CD4-positive, alpha-beta T cell treated with Interleukin-6 at 100 ng/mL for 8 hours (primary cell): ENCODE results near the gene SLC16A7.

Experiments used
- DNase-seq: peaks from one replicate; pipeline ENCODE4 v3.0.0-alpha.2; 2020; ENCODE audit warnings: mixed read lengths, low spot score

SLC16A7 gene

GRCh38 chr12:59624732-59625460 lies 29.1 kb downstream of the SLC16A7 start:
- no peak for DNase-seq

GRCh38 chr12:59626382-59626781 lies 30.6 kb downstream of the SLC16A7 start:
- no peak for DNase-seq

- DNase-seq: no peak
Observed at GRCh38 chr12:59627582-59627981, 31.8 kb downstream of the SLC16A7 start.

- no peak for DNase-seq
Observed at GRCh38 chr12:59629890-59630289, 34.1 kb downstream of the SLC16A7 start.

- no peak for DNase-seq
Observed at GRCh38 chr12:59632408-59632807, 36.6 kb downstream of the SLC16A7 start.

GRCh38 chr12:59634254-59634653 lies 38.4 kb downstream of the SLC16A7 start:
- no peak for DNase-seq

GRCh38 chr12:59636945-59637691 lies 41.3 kb downstream of the SLC16A7 start:
- no peak for DNase-seq

- DNase-seq: no peak
Observed at GRCh38 chr12:59637692-59638070, 41.9 kb downstream of the SLC16A7 start.

- no peak for DNase-seq
Observed at GRCh38 chr12:59643550-59643949, 47.7 kb downstream of the SLC16A7 start.

GRCh38 chr12:59645242-59645641 lies 49.4 kb downstream of the SLC16A7 start:
- DNase-seq: no peak

- no peak for DNase-seq
Observed at GRCh38 chr12:59646636-59647035, 50.8 kb downstream of the SLC16A7 start.

- DNase-seq: no peak
Observed at GRCh38 chr12:59649203-59649602, 53.4 kb downstream of the SLC16A7 start.

- DNase-seq: no peak
Observed at GRCh38 chr12:59650588-59651228, 54.9 kb downstream of the SLC16A7 start.

GRCh38 chr12:59651229-59651920 lies 55.5 kb downstream of the SLC16A7 start:
- DNase-seq: no peak

- no peak for DNase-seq
Observed at GRCh38 chr12:59652130-59652529, 56.3 kb downstream of the SLC16A7 start.

- no peak for DNase-seq
Observed at GRCh38 chr12:59654061-59654460, 58.2 kb downstream of the SLC16A7 start.

GRCh38 chr12:59657266-59657665 lies 61.4 kb downstream of the SLC16A7 start:
- no peak for DNase-seq

GRCh38 chr12:59657711-59658110 lies 61.9 kb downstream of the SLC16A7 start:
- DNase-seq: no peak

- no peak for DNase-seq
Observed at GRCh38 chr12:59660148-59660547, 64.3 kb downstream of the SLC16A7 start.

- DNase-seq: no peak
Observed at GRCh38 chr12:59660921-59661597, 65.2 kb downstream of the SLC16A7 start.

GRCh38 chr12:59664495-59664894 lies 68.7 kb downstream of the SLC16A7 start:
- DNase-seq: no peak

GRCh38 chr12:59665701-59666100 lies 69.9 kb downstream of the SLC16A7 start:
- DNase-seq: no peak
